CD4-positive, alpha-beta T cell treated with Interleukin-12 subunit alpha and Interleukin-12 subunit beta, for 1 hour (primary cell): Measurements from ENCODE around the gene TMPRSS3.

Experiments used
- DNase-seq: peaks from one replicate; pipeline ENCODE4 v3.0.0-alpha.2; 2020

TMPRSS3 gene

DNA sequence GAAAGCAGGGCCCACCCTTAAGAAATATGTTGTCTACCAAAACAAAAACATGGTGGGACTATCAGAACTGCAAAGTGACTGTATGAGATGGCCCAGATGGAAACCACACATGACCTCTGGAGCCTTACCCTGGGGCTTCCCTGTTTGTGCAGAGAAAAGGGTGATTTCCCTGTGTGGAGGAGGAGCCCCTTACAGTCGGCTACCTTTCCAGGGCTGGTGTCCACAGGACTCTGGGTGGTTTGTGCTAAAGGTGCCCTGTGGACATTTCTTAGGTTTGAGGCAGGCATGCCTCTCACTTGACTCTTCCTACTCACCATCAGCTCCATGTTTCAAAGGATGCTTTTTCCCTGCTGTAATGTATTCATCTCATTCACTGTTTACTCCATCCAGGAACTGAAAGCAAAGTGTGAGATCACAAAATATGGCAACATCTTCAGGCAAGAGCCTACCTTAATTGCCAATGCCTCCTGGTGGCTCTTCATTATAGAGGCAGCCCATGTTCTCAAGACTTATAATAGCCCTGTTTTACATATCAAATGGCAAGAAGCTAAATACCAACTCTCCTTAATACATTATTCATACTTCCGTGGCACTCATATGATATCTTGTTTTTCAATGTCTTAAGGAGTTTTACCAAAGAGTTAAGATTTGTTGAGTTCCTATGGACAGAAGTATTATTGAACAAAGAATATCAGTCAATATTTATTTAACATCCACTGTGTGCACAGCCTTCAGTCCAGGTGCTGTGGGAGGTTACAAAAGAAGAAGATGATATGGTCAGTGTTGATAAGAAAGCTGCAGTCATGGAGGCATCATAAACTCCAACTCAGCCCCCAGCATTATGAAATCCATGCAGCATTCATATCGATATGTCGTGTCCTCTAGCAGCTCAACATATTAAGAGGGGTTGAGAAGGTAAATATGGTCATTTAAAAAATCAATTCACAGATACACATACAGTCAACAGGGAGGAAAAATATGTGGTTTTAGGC is 65.2 kb downstream of the TMPRSS3 start:
- DNase-seq: no peak

DNA sequence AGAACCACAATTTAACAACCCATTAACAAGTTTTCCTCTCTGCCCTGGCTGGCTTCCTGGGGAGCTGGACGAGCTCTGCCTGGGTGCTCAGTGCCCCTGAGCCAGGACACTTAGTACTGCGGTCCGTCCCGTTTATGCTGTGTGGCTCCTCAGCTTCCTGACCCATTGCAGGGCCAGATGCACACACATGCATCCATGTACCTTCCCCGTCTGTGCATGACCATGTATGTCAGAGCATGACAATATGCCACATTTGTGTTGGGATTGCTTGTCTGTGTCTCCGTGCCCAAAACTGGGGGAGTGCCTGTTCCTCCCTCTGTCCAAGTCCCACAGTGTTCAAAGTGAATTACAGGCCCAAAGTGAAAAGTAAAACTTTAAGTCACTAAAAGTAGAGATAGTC is 71.0 kb downstream of the TMPRSS3 start:
- DNase-seq: no peak
